Measurements from ENCODE around the gene CD209.

CD209 gene

DNA sequence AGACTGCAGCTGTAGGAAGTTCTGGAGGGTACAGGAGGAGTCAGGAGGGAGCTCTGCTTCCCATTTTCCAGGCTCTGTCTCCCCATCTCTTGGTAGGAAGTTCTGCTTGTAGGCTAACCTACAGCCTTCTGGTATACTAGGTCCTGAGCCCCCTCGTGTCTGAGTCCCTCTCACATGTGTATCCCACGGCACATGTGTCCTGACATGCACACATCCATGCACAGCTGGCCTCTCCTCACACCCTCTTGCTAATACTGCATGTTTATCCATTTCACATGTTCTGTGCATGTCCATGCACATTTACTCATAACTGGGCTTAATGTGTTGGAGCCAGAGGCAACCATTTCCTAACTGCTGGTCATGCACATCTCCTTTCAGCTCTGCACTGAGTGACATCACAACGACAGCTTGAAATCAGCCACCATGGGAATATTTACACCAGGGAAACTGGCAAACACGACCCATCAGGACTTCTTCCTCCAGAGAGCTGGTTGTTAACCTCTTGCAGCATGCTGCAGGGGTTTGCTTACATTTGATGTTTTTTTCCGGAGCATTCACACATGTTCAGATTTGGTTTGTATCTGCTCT, 3.0 kb downstream of the CD209 start:
- no peak overlapping the region for H3K4me3 ChIP-seq (ENCODE audit: low read depth, low read length)
- H3K36me3 ChIP-seq (replicated peaks), result no peaks in the 10 kb centered on the region
- H3K27me3 ChIP-seq (replicated peaks), result no peaks in the 10 kb centered on the region
- DNase-seq, result no peak
- H3K27ac ChIP-seq, result no peak overlapping the region
- no peak for TF ChIP-seq CTCF (IDR thresholded peaks at IDR 0.05; ENCODE audit: low read depth, low read length, missing control alignments)
- in situ Hi-C loops (cut with HindIII; ENCODE audit: low pct_ligation_motif_present, low sequenced_read_pairs), result no loop called here

DNA sequence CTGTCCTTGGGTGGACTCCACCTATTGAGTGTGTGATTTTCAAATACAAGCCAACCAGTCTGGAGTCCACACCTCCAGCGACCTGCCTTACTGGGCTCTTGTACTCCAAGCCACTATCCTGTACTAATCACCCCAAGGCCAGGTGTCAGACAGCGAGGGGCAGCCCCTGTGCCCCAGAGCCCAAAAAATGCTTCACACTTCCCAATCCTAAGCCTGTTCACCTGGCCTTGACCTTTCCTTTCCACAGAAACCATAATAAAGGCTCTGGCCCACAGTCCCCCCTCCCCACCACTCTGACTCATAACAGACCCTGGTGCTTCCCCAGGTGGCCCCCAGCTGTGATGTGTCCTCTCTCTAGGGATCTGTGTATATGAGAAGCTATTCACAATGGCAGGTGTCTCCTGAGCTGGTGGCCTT, 3.9 kb downstream of the CD209 start:
- no peak for TF ChIP-seq CTCF (IDR thresholded peaks at IDR 0.05; ENCODE audit: low read depth, low read length, missing control alignments)
- in situ Hi-C loops (cut with HindIII; ENCODE audit: low pct_ligation_motif_present, low sequenced_read_pairs), result no loop called here
- Histone ChIP-seq H3K4me3 (ENCODE audit: low read depth, low read length) (no peak overlapping the region), H3K27me3 (replicated peaks) (no peaks in the 10 kb centered on the region), H3K36me3 (replicated peaks) (no peaks in the 10 kb centered on the region), H3K27ac (no peak overlapping the region)
- no peak for DNase-seq

GRCh38 chr19:7742991-7743390, 4.3 kb downstream of the CD209 start:
- H3K36me3 ChIP-seq (replicated peaks), result no peaks in the 10 kb centered on the region
- no peak for DNase-seq
- in situ Hi-C loops (cut with HindIII; ENCODE audit: low pct_ligation_motif_present, low sequenced_read_pairs), result no loop called here
- no peaks in the 10 kb centered on the region for H3K27me3 ChIP-seq (replicated peaks)
- H3K27ac ChIP-seq, result no peak overlapping the region
- no peak overlapping the region for H3K4me3 ChIP-seq (ENCODE audit: low read depth, low read length)
- no peak for TF ChIP-seq CTCF (IDR thresholded peaks at IDR 0.05; ENCODE audit: low read depth, low read length, missing control alignments)

GRCh38 chr19:7742575-7742974, 4.8 kb downstream of the CD209 start:
- Histone ChIP-seq H3K4me3 (ENCODE audit: low read depth, low read length) (no peak overlapping the region), H3K27ac (no peak overlapping the region), H3K27me3 (replicated peaks) (no peaks in the 10 kb centered on the region), H3K36me3 (replicated peaks) (no peaks in the 10 kb centered on the region)
- DNase-seq, result no peak
- in situ Hi-C loops (cut with HindIII; ENCODE audit: low pct_ligation_motif_present, low sequenced_read_pairs), result no loop called here
- TF ChIP-seq CTCF (IDR thresholded peaks at IDR 0.05; ENCODE audit: low read depth, low read length, missing control alignments), result no peak

GRCh38 chr19:7740682-7741054, 6.7 kb downstream of the CD209 start:
- no peak overlapping the region for H3K4me3 ChIP-seq (ENCODE audit: low read depth, low read length)
- no peak overlapping the region for H3K27ac ChIP-seq
- TF ChIP-seq CTCF (IDR thresholded peaks at IDR 0.05; ENCODE audit: low read depth, low read length, missing control alignments), result no peak
- H3K27me3 ChIP-seq (replicated peaks), result no peaks in the 10 kb centered on the region
- in situ Hi-C loops (cut with HindIII; ENCODE audit: low pct_ligation_motif_present, low sequenced_read_pairs), result no loop called here
- no peak for DNase-seq
- H3K36me3 ChIP-seq (replicated peaks), result no peaks in the 10 kb centered on the region
